Measurements from ENCODE around the gene ECHS1. TPM values are rescaled to one million over a fixed set of nuclear protein-coding genes. Genes with fewer than 3 reads are reported as not detected.
"Not testable (repeated sequence)": the region's sequence is repeated elsewhere in the genome, so short reads cannot be mapped to it uniquely, and the experiment has no call there.

ECHS1 gene
- total RNA-seq, 1 experiment from 2014 or later: 109 TPM

GRCh38 chr10:133400624-133401424 lies 27.7 kb upstream of the ECHS1 start:
- DNase-seq (ENCODE audit: extremely low read depth, low read depth): no peak

- DNase-seq (ENCODE audit: extremely low read depth, low read depth): no peak
Observed at GRCh38 chr10:133399123-133399601, 26.0 kb upstream of the ECHS1 start.

DNA sequence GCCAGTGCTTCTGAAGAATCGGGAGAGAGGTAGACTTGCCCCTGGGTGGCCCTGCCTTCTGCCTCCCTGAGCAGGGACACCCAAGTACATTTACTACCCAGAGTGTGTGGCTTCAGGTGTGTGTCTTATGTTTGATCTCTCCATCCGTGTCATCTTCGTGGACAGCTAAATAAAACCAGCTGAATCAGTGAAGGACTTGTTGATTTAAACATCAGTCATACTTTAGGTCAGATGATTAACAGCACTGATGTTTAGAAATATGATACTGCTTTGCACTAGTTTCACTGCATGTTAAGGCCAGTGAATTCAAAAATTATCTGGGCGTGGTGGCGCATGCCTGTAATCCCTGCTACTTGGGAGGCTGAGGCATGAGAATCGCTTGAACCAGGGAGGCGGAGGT lies 24.8 kb upstream of the ECHS1 start:
- no peak for DNase-seq (ENCODE audit: extremely low read depth, low read depth)

DNA sequence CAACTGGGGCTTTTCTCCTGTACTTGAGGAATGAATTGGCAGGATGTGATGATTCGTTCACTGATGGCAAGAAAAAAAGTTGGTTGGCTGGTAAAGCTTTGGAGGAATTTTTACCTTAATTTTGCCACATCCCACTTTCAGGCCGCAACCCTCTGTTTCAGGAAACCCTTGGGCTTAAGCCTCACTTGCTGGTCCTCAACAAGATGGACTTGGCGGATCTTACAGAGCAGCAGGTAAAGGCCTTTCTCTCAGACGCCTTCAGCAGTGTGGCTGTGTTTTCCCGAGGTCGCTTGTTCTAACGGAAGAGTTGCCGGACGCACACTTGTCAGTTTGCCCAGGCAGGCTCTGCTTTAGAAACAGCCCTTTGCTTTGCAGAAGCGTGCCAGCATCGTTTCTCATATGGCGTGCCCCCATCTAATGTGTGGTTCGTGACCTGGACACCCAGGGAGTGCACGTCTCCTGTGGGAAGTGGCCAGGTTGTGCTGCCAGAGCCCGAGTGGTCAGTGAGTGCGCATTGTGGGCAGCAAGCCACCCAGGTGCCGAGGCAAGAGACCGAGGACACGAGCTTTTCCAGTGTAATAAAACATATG lies 23.0 kb upstream of the ECHS1 start:
- no peak for DNase-seq (ENCODE audit: extremely low read depth, low read depth)

- no peak for DNase-seq (ENCODE audit: extremely low read depth, low read depth)
Observed at GRCh38 chr10:133394801-133395221, 21.7 kb upstream of the ECHS1 start.

- DNase-seq (ENCODE audit: extremely low read depth, low read depth): peak; percentile 92
Observed at GRCh38 chr10:133394064-133394663, 21.0 kb upstream of the ECHS1 start, which contains the start of gene MTG1. Gene MTG1, plus strand, starts transcription at chr10:133394157. Its CDS starts 64 bp downstream, at chr10:133394221.

GRCh38 chr10:133393401-133394063 lies 20.4 kb upstream of the ECHS1 start:
- no peak for DNase-seq (ENCODE audit: extremely low read depth, low read depth)

GRCh38 chr10:133391761-133392518 lies 18.8 kb upstream of the ECHS1 start:
- no peak for DNase-seq (ENCODE audit: extremely low read depth, low read depth)

GRCh38 chr10:133391249-133391635 lies 18.1 kb upstream of the ECHS1 start:
- no peak for DNase-seq (ENCODE audit: extremely low read depth, low read depth)

DNA sequence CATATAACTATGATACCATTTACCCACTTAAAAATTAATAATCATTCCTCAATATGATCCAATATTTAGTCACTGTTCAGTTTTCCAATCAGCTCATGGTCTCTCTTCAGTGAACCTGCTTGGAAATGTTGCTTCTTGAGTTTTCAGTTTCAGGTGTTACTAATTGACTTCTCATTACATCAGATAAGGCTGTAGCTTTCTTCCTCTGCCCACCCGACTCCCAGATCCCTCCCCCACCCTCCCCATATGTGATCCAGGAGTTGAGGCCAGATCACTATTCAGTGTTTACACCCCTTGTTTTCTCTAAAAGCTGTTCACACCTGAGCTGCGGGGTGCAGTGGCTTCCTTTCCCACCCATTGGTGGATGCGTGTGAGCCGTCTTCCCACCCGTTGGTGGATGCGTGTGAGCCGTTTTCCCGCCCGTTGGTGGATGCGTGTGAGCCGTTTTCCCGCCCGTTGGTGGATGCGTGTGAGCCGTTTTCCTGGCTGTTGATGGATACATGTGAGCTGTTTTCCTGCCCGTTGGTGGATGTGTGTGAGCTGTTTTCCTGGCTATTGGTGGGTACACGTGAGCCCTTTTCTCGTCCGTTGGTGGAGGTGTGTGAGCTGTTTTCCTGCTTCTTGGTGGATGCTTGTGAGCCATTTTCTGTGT lies 17.6 kb upstream of the ECHS1 start:
- DNase-seq (ENCODE audit: extremely low read depth, low read depth): no peak

GRCh38 chr10:133388973-133389818 lies 16.0 kb upstream of the ECHS1 start:
- no peak for DNase-seq (ENCODE audit: extremely low read depth, low read depth)

DNA sequence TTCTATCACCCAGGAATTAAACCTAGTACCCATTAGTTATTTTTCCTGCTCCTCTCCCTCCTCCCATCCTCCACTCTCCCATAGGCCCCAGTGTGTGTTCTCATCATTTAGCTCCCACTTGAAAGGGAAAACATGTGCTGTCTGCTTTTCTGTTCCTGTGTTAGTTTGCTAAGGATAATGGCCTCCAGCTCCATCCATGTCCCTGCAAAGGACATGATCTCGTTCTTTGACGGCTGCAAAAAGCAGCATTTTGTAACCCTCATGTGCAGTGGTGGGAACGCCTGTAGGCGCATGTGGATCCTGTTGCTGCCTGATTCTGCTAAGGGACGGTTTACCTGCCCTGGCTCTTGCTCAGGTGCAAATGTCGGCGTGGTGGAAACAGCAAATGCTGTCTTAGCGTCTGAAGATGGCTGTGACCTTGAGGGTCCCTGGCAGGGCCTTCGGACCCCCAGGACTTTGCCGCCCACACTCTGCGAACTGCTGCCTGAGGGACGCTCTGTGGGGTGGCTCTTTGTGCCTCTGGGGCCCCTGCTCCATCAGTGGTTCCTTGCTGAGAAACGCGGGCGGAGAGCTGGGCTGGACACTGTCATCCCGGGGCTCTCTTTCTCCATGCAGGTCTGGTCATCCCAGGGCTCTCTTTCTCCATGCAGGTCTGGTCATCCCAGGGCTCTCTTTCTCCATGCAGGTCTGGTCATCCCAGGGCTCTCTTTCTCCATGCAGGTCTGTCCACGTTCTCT lies 15.2 kb upstream of the ECHS1 start:
- no peak for DNase-seq (ENCODE audit: extremely low read depth, low read depth)

DNA sequence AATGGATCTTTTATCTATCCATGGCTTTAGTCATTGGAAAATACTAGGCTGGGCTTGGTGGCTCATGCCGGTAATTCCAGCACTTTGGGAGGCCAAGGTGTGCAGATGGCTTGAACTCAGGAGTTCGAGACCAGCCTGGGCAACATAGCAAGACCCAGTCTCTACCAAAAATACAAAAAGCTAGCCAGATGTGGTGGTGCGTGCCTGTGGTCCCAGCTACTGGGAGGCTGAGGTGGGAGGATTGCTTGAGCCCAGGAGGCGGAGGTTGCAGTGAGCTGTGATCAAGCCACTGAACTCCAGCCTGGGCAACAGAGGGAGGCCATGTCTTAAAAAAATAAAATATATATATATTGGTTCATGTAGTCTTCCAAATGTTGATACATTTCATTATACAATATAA lies 13.8 kb upstream of the ECHS1 start:
- DNase-seq (ENCODE audit: extremely low read depth, low read depth): not testable (repeated sequence)

GRCh38 chr10:133385214-133385613 lies 12.1 kb upstream of the ECHS1 start:
- no peak for DNase-seq (ENCODE audit: extremely low read depth, low read depth)

- DNase-seq (ENCODE audit: extremely low read depth, low read depth): no peak
Observed at GRCh38 chr10:133384071-133384470, 10.9 kb upstream of the ECHS1 start.

GRCh38 chr10:133383551-133383950 lies 10.4 kb upstream of the ECHS1 start:
- DNase-seq (ENCODE audit: extremely low read depth, low read depth): no peak

DNA sequence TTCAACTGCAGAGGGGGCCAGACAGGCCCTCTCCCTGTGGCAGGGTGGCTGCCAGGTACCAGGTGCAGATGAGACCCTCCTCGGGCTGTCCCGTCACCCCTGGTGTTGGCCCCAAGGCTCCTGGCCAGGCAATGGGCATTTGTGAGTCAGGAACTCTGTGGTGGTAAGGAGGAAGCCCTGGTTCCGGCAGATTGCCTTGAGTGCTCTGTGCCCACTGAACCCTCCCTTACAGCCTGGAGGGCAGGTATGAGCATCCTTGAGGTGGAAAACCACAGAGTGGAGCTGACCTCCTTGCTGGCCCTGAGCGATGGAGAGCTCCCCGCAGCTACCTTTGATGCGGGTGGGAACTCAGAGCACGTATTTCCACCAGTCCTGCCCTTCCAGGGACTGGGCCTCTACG lies 7.9 kb upstream of the ECHS1 start:
- DNase-seq (ENCODE audit: extremely low read depth, low read depth): no peak

Measured in NCI-H460 (cell line).